GM23248 (cell line): ENCODE results near the gene METTL5. TPM values are rescaled to one million over a fixed set of nuclear protein-coding genes. Genes with fewer than 3 reads are reported as not detected.

Experiments used
- DNase-seq: peaks from one replicate; pipeline ENCODE4 v3.0.0-alpha.2; 2015
- H2AFZ ChIP-seq: fragments of 200-600 bp; sonication (generic); 2 replicates; pipeline ENCODE4 v1.6.1; 2016; ENCODE audit warnings: antibody characterized with exemption
- H3F3A ChIP-seq: fragments of 200-600 bp; sonication (generic); 2 replicates; pipeline ENCODE4 v1.6.1; 2016; ENCODE audit warnings: mild to moderate bottlenecking, antibody characterized with exemption, mixed run types; ENCODE audit not compliant: insufficient read depth
- H3K27ac ChIP-seq: fragments of 200-600 bp; sonication (generic); 2 replicates; pipeline ENCODE4 v1.5.1; 2016; ENCODE audit warnings: mild to moderate bottlenecking
- H3K27me3 ChIP-seq: fragments of 200-600 bp; sonication (generic); replicated peaks from 2 replicates; pipeline ENCODE4 v1.6.1; 2016; ENCODE audit warnings: mild to moderate bottlenecking; ENCODE audit not compliant: insufficient read depth
- H3K36me3 ChIP-seq: fragments of 200-600 bp; sonication (generic); 2 replicates; pipeline ENCODE4 v1.6.1; 2016; ENCODE audit warnings: low read depth, mild to moderate bottlenecking
- H3K4me1 ChIP-seq: fragments of 200-600 bp; sonication (generic); 2 replicates; pipeline ENCODE4 v1.6.1; 2016; ENCODE audit warnings: mild to moderate bottlenecking; ENCODE audit not compliant: insufficient read depth
- H3K4me2 ChIP-seq: fragments of 200-600 bp; sonication (generic); one replicate; pipeline ENCODE4 v1.6.1; 2016; ENCODE audit warnings: mild to moderate bottlenecking; ENCODE audit not compliant: unreplicated experiment
- H3K4me3 ChIP-seq: fragments of 200-600 bp; sonication (generic); 2 replicates; pipeline ENCODE4 v1.5.1; 2016; ENCODE audit warnings: mild to moderate bottlenecking
- H3K79me2 ChIP-seq: fragments of 200-600 bp; sonication (generic); 2 replicates; pipeline ENCODE4 v1.6.1; 2016; ENCODE audit warnings: mild to moderate bottlenecking; ENCODE audit not compliant: insufficient read depth
- H3K9ac ChIP-seq: fragments of 200-600 bp; sonication (generic); 2 replicates; pipeline ENCODE4 v1.6.1; 2016; ENCODE audit warnings: mild to moderate bottlenecking
- H3K9me2 ChIP-seq: fragments of 200-600 bp; sonication (generic); 2 replicates; pipeline ENCODE4 v1.6.1; 2016; ENCODE audit warnings: mixed run types, mild to moderate bottlenecking, moderate library complexity; ENCODE audit not compliant: insufficient read depth
- H3K9me3 ChIP-seq: fragments of 200-600 bp; sonication (generic); one replicate; pipeline ENCODE4 v1.6.1; 2017; ENCODE audit warnings: low read depth
- H4K20me1 ChIP-seq: fragments of 200-600 bp; sonication (generic); 2 replicates; pipeline ENCODE4 v1.6.0; 2016; ENCODE audit not compliant: insufficient read depth
- EZH2 ChIP-seq: fragments of 200-600 bp; sonication (generic); IDR thresholded peaks from 2 replicates; pipeline ENCODE4 v1.6.1; 2018; ENCODE audit warnings: antibody characterized with exemption, mild to moderate bottlenecking; ENCODE audit not compliant: insufficient read depth, poor library complexity, severe bottlenecking
- EZH2phosphoT487 ChIP-seq: fragments of 200-600 bp; sonication (generic); IDR thresholded peaks from 2 replicates; pipeline ENCODE4 v1.6.1; 2018; ENCODE audit warnings: antibody characterized with exemption, moderate library complexity, mild to moderate bottlenecking, low read depth; ENCODE audit not compliant: insufficient read depth
- WGBS, 2 experiments: methylation state at CpG; one replicate each; pipeline ENCODE4 v1.1.6; 2015 to 2017; ENCODE audit warnings: low lambda C conversion rate in 2 of 2, low coverage in 1 of 2; ENCODE audit errors: missing lambda C conversion rate in 2 of 2; 5-methylcytosine and 5-hydroxymethylcytosine counted together
- in situ Hi-C: fragments of 300-500 bp; cut with MboI; formaldehyde crosslinking; loops from 2 replicates; pipeline ENCODE4 v1.15.0; 2020
- polyA plus RNA-seq: library from polyadenylated mRNA; unstranded; fragments of >200 nt; fragmentation: Nextera tagmentation; extraction: Ambion mirVana; gene quantifications from 2 replicates; pipeline ENCODE4 v1.2.1, GENCODE V29; 2016
- total RNA-seq: library from RNA; depleted of rRNA; stranded (reverse); fragments of >200 nt; shearing (Covaris generic); gene quantifications from 2 replicates; pipeline ENCODE4 v1.2.3, GENCODE V29; 2014

Gene METTL5
- total and polyA plus RNA-seq, 2 experiments from 2014 or later: 29.2 to 83.2 TPM

DNA sequence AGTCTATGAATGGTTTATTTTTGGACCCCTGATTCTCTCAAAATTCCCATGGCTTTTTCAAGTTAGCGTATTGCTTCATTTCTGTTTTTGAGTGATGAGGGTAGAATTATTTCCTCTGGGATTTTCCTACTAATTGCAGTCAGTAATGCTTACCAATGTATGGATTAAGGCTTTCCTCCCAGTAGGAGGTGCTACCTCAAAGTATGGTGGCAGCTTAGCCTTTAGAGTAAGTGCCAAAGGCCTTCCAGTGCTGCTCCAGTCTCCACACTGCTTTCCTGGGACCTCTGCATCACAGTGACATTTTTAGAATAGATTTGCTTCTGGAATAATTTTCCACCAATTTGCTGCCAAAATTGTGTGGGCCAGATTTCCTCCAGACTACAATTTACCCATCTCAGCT is 42.2 kb downstream of the METTL5 start:
- no peak for TF ChIP-seq EZH2phosphoT487
- no peak for TF ChIP-seq EZH2
- H3F3A ChIP-seq: no peaks in the 10 kb centered on the region
- DNase-seq: no peak

DNA sequence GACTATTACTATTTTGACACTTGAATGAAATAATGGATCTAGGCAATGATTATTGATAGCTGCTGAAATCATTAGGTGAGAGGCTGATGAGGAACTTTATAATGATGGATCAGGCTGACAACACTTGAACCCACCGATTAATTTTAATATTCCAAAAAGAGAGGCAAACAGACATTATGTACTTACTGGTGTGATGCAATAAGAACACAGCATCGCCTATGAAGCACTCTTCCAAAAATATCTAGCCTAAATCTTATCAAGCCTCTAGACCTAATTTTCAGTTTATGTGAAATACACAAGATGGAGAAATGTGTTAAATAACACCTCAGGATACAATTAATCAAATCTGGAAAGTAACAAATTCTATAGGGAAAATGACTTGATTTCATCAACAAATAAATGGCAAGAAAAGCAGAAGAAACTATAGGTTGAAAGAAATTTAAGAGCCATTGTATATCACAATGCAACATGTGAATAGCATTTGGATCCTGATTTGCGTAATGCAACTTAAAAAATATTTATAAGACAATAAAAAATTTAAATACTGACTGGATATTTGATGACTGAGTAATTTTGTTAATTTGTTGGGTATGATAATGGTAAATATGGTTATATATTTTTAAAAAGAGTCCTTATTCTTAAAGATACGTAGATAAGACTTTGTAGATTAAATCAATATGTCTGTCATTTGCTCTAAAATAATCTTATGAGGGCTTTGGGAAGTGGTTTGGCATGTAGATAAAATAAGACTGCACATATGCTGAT is 43.3 kb downstream of the METTL5 start:
- DNase-seq: no peak
- Histone ChIP-seq H3K9ac (no peak overlapping the region), H3K4me2 (no peak overlapping the region), H3K36me3 (no peaks in the 10 kb centered on the region), H2AFZ (no peak overlapping the region; the same call in 1 of the 2 replicates), H3K27me3 (no peaks in the 10 kb centered on the region), H4K20me1 (no peaks in the 10 kb centered on the region), H3F3A (no peaks in the 10 kb centered on the region), H3K4me3 (no peak overlapping the region), H3K9me3 (no peaks in the 10 kb centered on the region), H3K9me2 (no peaks in the 10 kb centered on the region), H3K79me2 (no peaks in the 10 kb centered on the region), H3K4me1 (no peaks in the 10 kb centered on the region), H3K27ac (no peak overlapping the region)
- 72 to 77% methylated on average over 4 of the region's 4 CpGs for WGBS, 2 experiments
- TF ChIP-seq EZH2phosphoT487: no peak
- no peak for TF ChIP-seq EZH2
- in situ Hi-C loops: no loop called here

More for the DNA sequence above, 42.2 kb downstream of the METTL5 start:
- H3K4me3 ChIP-seq: no peak overlapping the region
- no peaks in the 10 kb centered on the region for H3K79me2 ChIP-seq
- H3K27me3 ChIP-seq: no peaks in the 10 kb centered on the region
- H3K27ac ChIP-seq: no peak overlapping the region
- in situ Hi-C loops: no loop called here
- no peaks in the 10 kb centered on the region for H3K4me1 ChIP-seq
- no peak overlapping the region for H3K4me2 ChIP-seq
- H4K20me1 ChIP-seq: no peaks in the 10 kb centered on the region
- 30 to 40% methylated on average over 1 of the region's 1 CpG for WGBS, 2 experiments
- no peaks in the 10 kb centered on the region for H3K9me3 ChIP-seq
- H3K9me2 ChIP-seq: no peaks in the 10 kb centered on the region
- H3K36me3 ChIP-seq: no peaks in the 10 kb centered on the region
- no peak overlapping the region for H2AFZ ChIP-seq
- no peak overlapping the region for H3K9ac ChIP-seq

DNA sequence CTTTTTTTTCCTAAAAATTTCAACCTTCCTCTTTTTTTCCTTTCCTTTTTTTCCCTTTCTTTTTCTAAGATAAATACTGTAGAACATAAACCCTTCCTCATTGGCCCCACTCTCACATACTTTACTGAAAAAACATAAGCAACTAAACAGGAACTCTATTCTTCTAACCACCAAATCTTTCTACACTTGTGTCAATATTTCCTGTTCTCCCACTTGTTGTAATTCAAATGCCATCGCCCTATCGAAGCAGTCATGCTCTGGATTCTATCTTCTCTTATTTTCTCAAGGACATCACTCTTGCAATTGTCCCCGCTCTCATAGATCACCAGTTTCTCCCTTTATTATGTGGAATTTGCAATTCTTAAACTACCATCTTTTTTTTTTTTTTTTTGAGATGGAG is 46.3 kb downstream of the METTL5 start:
- in situ Hi-C loops: no loop called here
- H3F3A ChIP-seq: no peaks in the 10 kb centered on the region
- no peaks in the 10 kb centered on the region for H3K36me3 ChIP-seq
- H3K27me3 ChIP-seq: no peaks in the 10 kb centered on the region
- no peaks in the 10 kb centered on the region for H3K9me3 ChIP-seq
- no peak for DNase-seq
- TF ChIP-seq EZH2phosphoT487 (no peak), EZH2 (no peak)
- no peak overlapping the region for H3K4me2 ChIP-seq
- WGBS, 2 experiments: 82 to 91% methylated on average over 3 of the region's 3 CpGs
- H3K4me3 ChIP-seq: no peak overlapping the region
- no peak overlapping the region for H2AFZ ChIP-seq
- H3K9ac ChIP-seq: no peak overlapping the region
- no peaks in the 10 kb centered on the region for H3K79me2 ChIP-seq
- H3K27ac ChIP-seq: no peak overlapping the region
- peaks cover 5% of the 10 kb centered on the region; the same call in 1 of the 2 replicates for H3K4me1 ChIP-seq
- no peaks in the 10 kb centered on the region for H4K20me1 ChIP-seq
- no peaks in the 10 kb centered on the region for H3K9me2 ChIP-seq

DNA sequence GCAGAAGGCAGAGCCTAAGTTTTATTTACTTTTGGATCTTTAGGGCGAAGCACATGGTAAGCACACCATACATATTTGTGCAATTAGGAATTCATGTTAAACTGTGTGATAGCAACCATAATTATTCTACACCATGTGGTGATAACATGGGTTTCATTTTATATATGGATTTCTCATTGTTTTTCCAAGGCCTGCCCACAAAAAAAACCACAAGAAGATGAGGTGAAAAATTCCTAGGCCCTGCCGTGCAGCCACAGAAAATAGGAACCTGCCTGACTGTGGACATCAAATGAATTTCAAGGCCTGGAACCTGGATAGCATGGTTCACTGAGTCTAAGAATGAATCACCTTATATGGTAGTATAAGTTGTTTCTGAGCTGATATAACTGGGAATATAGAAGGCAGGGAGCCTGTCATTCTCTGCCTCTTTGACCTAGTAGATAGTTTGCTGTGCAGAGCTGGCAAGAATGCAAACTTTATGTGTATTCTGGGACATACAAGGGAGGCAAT is 48.4 kb downstream of the METTL5 start:
- TF ChIP-seq EZH2phosphoT487: no peak
- Histone ChIP-seq H3K9ac (no peak overlapping the region; the same call in 1 of the 2 replicates), H3K79me2 (no peaks in the 10 kb centered on the region), H3K27ac (no peak overlapping the region), H3K4me2 (no peak overlapping the region), H3K27me3 (no peaks in the 10 kb centered on the region), H3K36me3 (no peaks in the 10 kb centered on the region), H3K4me3 (no peak overlapping the region), H3K9me2 (no peaks in the 10 kb centered on the region), H3F3A (no peaks in the 10 kb centered on the region), H2AFZ (peak overlapping the region; percentile 67), H4K20me1 (no peaks in the 10 kb centered on the region), H3K9me3 (no peaks in the 10 kb centered on the region), H3K4me1 (peaks cover 5% of the 10 kb centered on the region; the same call in 1 of the 2 replicates)
- no peak for DNase-seq
- 16 to 22% methylated on average over 2 of the region's 2 CpGs for WGBS, 2 experiments
- in situ Hi-C loops: no loop called here
